Measurements from ENCODE around the gene ABHD14A.

ABHD14A gene

GRCh38 chr3:51968883-51969678 lies 5.8 kb upstream of the ABHD14A start:
- Histone ChIP-seq H3K4me3 (replicated peaks; ENCODE audit: insufficient read depth, low read length) (no peak overlapping the region), H3K27ac (replicated peaks) (no peak overlapping the region)
- no peak for TF ChIP-seq POLR2AphosphoS5 (IDR thresholded peaks at IDR 0.05; ENCODE audit: low read depth)
- no peak for TF ChIP-seq SPI1 (IDR thresholded peaks at IDR 0.05; ENCODE audit: borderline replicate concordance, low read depth)
- no peak for TF ChIP-seq GABPA (IDR thresholded peaks at IDR 0.05; ENCODE audit: low read depth)
- no peak for TF ChIP-seq REST (IDR thresholded peaks at IDR 0.05; ENCODE audit: insufficient replicate concordance, low read depth)
- TF ChIP-seq CTCF (IDR thresholded peaks at IDR 0.05; ENCODE audit: insufficient read depth, low read length): no peak

GRCh38 chr3:51969841-51970240 lies 5.0 kb upstream of the ABHD14A start:
- no peak for DNase-seq (ENCODE audit: low read depth in 1 of 2, low spot score in 1 of 2)
- no peak overlapping the region for H3K27ac ChIP-seq (replicated peaks)

More at GRCh38 chr3:51968883-51969678, 5.8 kb upstream of the ABHD14A start:
- DNase-seq (ENCODE audit: low read depth in 1 of 2, low spot score in 1 of 2): no peak
- H3K27me3 ChIP-seq (ENCODE audit: insufficient read depth, poor library complexity, severe bottlenecking): peaks cover 16% of the 10 kb centered on the region

GRCh38 chr3:51970606-51971300 lies 4.1 kb upstream of the ABHD14A start:
- DNase-seq (ENCODE audit: low read depth in 1 of 2, low spot score in 1 of 2): no peak
- TF ChIP-seq REST (IDR thresholded peaks at IDR 0.05; ENCODE audit: insufficient replicate concordance, low read depth) (no peak), GABPA (IDR thresholded peaks at IDR 0.05; ENCODE audit: low read depth) (no peak), POLR2AphosphoS5 (IDR thresholded peaks at IDR 0.05; ENCODE audit: low read depth) (no peak), CTCF (IDR thresholded peaks at IDR 0.05; ENCODE audit: insufficient read depth, low read length) (no peak), SPI1 (IDR thresholded peaks at IDR 0.05; ENCODE audit: borderline replicate concordance, low read depth) (no peak)
- Histone ChIP-seq H3K27me3 (ENCODE audit: insufficient read depth, poor library complexity, severe bottlenecking) (peaks cover 16% of the 10 kb centered on the region), H3K4me3 (replicated peaks; ENCODE audit: insufficient read depth, low read length) (no peak overlapping the region), H3K27ac (replicated peaks) (no peak overlapping the region)

More at GRCh38 chr3:51969841-51970240, 5.0 kb upstream of the ABHD14A start:
- Histone ChIP-seq H3K27me3 (ENCODE audit: insufficient read depth, poor library complexity, severe bottlenecking) (peaks cover 16% of the 10 kb centered on the region), H3K4me3 (replicated peaks; ENCODE audit: insufficient read depth, low read length) (no peak overlapping the region)
- no peak for TF ChIP-seq POLR2AphosphoS5 (IDR thresholded peaks at IDR 0.05; ENCODE audit: low read depth)
- TF ChIP-seq GABPA (IDR thresholded peaks at IDR 0.05; ENCODE audit: low read depth): no peak
- no peak for TF ChIP-seq CTCF (IDR thresholded peaks at IDR 0.05; ENCODE audit: insufficient read depth, low read length)

All from HL-60 (cell line).